Measurements from ENCODE around the gene RSPH1. TPM values are rescaled to one million over a fixed set of nuclear protein-coding genes. Genes with fewer than 3 reads are reported as not detected.

The RSPH1 gene
- total RNA-seq, 8 experiments from 2014 or later = 0.28 to 39.3 (median 1.5) TPM; not detected in 2

DNA sequence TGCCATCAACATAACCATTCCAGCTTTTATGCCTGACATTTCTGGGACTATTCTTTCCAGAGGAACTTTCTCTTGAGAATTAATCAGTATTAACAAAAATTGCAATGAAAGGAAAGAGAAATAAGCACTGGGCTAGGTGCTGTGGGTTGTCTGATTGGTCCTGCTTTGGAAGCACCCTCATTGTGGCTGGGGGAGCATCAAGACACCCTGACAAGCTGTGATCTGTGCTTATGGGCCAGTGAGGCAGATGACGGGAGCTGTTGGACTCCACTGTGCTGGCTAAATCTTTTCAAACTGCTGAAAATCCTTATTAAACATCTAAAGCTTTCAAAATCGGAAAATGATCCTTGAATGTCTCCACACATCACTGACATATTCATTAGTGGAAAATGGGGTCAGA lies 72.3 kb downstream of the RSPH1 start:
- no peak overlapping the region for H3K4me3 ChIP-seq
- no peak overlapping the region for H3K27ac ChIP-seq
- H3K4me1 ChIP-seq (replicated peaks in 1 of 2) = peaks cover 0 to 7% of the 10 kb centered on the region in 2 donors
- ATAC-seq (replicated peaks in 6 of 8) = peak in 1 of 8 experiments; percentile 4
- WGBS, 10 experiments = 0 to 92% (median 60%) methylated on average over 1 to 2 of the region's 2 CpGs; no CpG with 5 or more reads in 1 of the 10 experiments
- in situ Hi-C loops (cut with MboI; ENCODE audit: low pct_unique_long_range_greater_than_20kb in 2 of 9, low sequenced_read_pairs in 9 of 9, unreplicated experiment in 9 of 9) = no loop called here

DNA sequence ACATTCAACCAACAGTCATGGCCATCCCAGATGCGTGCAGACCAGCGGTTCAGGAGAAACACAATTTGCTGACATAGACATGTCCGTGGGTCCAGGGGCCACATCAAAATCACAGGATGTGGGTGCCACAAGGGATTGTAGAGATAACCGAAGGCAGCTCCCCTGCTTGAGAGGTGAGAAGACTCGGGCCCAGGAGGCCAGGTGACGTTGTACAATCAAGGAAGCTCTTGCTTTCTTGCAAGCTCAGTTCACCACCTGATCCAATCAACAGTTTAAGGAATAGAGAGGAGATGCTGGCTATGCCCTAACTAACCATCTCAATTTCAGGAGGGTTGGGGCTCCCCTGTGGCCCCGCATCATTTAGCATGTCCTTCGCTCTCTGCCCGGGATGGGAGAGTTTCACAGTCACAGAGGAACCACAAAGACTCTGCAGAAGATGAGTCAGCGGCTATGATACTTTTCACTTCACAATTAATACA lies 72.8 kb downstream of the RSPH1 start:
- Histone ChIP-seq H3K4me3 (no peak overlapping the region), H3K4me1 (replicated peaks in 1 of 2) (peaks cover 0 to 7% of the 10 kb centered on the region in 2 donors), H3K27ac (no peak overlapping the region)
- peak in 2 of 8 experiments; percentile 29 to 56 for ATAC-seq (replicated peaks in 6 of 8)
- 35 to 93% (median 83%) methylated on average over 3 to 10 of the region's 10 CpGs; no CpG with 5 or more reads in 3 of the 10 experiments for WGBS, 10 experiments
- in situ Hi-C loops (cut with MboI; ENCODE audit: low pct_unique_long_range_greater_than_20kb in 2 of 9, low sequenced_read_pairs in 9 of 9, unreplicated experiment in 9 of 9) = no loop called here

Other genes starting within 250 kb of the RSPH1 start
- gene TFF3, start 180.8 kb downstream of the RSPH1 start, total RNA-seq = 100 to 1,000 TPM in 1 of 8 experiments, 1 to 10 TPM in 1, under 1 TPM in 4, not detected in 2; 0.11 to 143 (median 0.63) TPM
- not detected for gene TFF2, start 145.2 kb downstream of the RSPH1 start, total RNA-seq
- 1 to 10 TPM in 1 of 8 experiments, not detected in 7; 1.5 TPM for gene TFF1, start 129.7 kb downstream of the RSPH1 start, total RNA-seq
- under 1 TPM in 7 of 8 experiments, not detected in 1; 0.07 to 0.33 (median 0.14) TPM for gene TMPRSS3, start 100.2 kb downstream of the RSPH1 start, total RNA-seq
- gene UBASH3A, start 92.3 kb downstream of the RSPH1 start, total RNA-seq = under 1 TPM in 3 of 8 experiments, not detected in 5; 0.25 to 0.66 (median 0.28) TPM
- gene SLC37A1, start 17.6 kb upstream of the RSPH1 start, total RNA-seq = 10 to 100 TPM in 5 of 8 experiments, 1 to 10 TPM in 2, under 1 TPM in 1; 0.71 to 49.0 (median 14.1) TPM
- 10 to 100 TPM in 5 of 8 experiments, under 1 TPM in 1, not detected in 2; 0.31 to 21.2 (median 15.6) TPM for gene PDE9A, start 157.4 kb upstream of the RSPH1 start, total RNA-seq